GM06990 (cell line): ENCODE results near the gene SNPH.
"Not testable (repeated sequence)": the region's sequence is repeated elsewhere in the genome, so short reads cannot be mapped to it uniquely, and the experiment has no call there.

ENCODE experiments used
- DNase-seq: peaks from one replicate; pipeline ENCODE4 v3.0.0-alpha.2; 2011; ENCODE audit not compliant: insufficient read length; ENCODE audit errors: extremely low read depth
- H3K27me3 ChIP-seq: replicated peaks from 2 replicates; pipeline ENCODE4 v1.6.0; 2011; ENCODE audit warnings: low read length; ENCODE audit not compliant: control insufficient read depth, insufficient read depth
- H3K36me3 ChIP-seq: 2 replicates; pipeline ENCODE4 v1.5.1; 2011; ENCODE audit warnings: low read length; ENCODE audit not compliant: control insufficient read depth, insufficient read depth
- H3K4me3 ChIP-seq: replicated peaks from 2 replicates; pipeline ENCODE4 v1.5.1; 2011; ENCODE audit warnings: low read depth, mild to moderate bottlenecking, control low read depth, low read length
- CTCF ChIP-seq: IDR thresholded peaks from 2 replicates; pipeline ENCODE4 v1.5.1; 2011; ENCODE audit warnings: low read length, control low read depth, mild to moderate bottlenecking, inconsistent platforms; ENCODE audit not compliant: insufficient read depth, poor library complexity, severe bottlenecking

Gene SNPH

GRCh38 chr20:1242099-1242498, 24.0 kb upstream of the SNPH start:
- DNase-seq: no peak
- H3K36me3 ChIP-seq: no peaks in the 10 kb centered on the region
- TF ChIP-seq CTCF: no peak

GRCh38 chr20:1242530-1242929, 23.6 kb upstream of the SNPH start:
- H3K27me3 ChIP-seq: no peaks in the 10 kb centered on the region; the same call in 1 of the 2 replicates
- TF ChIP-seq CTCF: no peak
- DNase-seq: no peak
- no peak overlapping the region for H3K4me3 ChIP-seq
- no peaks in the 10 kb centered on the region for H3K36me3 ChIP-seq

More at GRCh38 chr20:1242099-1242498, 24.0 kb upstream of the SNPH start:
- no peak overlapping the region for H3K4me3 ChIP-seq
- H3K27me3 ChIP-seq: no peaks in the 10 kb centered on the region; the same call in 1 of the 2 replicates

GRCh38 chr20:1245578-1245977, 20.5 kb upstream of the SNPH start:
- TF ChIP-seq CTCF: no peak
- Histone ChIP-seq H3K36me3 (no peaks in the 10 kb centered on the region), H3K27me3 (no peaks in the 10 kb centered on the region; the same call in 1 of the 2 replicates), H3K4me3 (no peak overlapping the region)
- DNase-seq: no peak

- Histone ChIP-seq H3K27me3 (no peaks in the 10 kb centered on the region), H3K4me3 (no peak overlapping the region), H3K36me3 (no peaks in the 10 kb centered on the region)
- DNase-seq: no peak
- no peak for TF ChIP-seq CTCF
These were observed 18.4 kb upstream of the SNPH start for GRCh38 chr20:1247689-1248088.

GRCh38 chr20:1250282-1250681, 15.8 kb upstream of the SNPH start:
- H3K36me3 ChIP-seq, H3K27me3 ChIP-seq, DNase-seq, H3K4me3 ChIP-seq: not testable (repeated sequence)

- Histone ChIP-seq H3K36me3 (no peaks in the 10 kb centered on the region), H3K4me3 (no peak overlapping the region), H3K27me3 (no peaks in the 10 kb centered on the region)
- TF ChIP-seq CTCF: no peak
- DNase-seq: no peak
These were observed 13.7 kb upstream of the SNPH start for GRCh38 chr20:1252416-1252815.
